Activated B cell treated with CpG ODN at 0.5 μM for 24 hours (primary cell): ENCODE results near the gene GH2. TPM values are rescaled to one million over a fixed set of nuclear protein-coding genes. Genes with fewer than 3 reads are reported as not detected.

Experiments used
- ATAC-seq: fragments of 200-7000 bp; cut with Tn5 transposase; one replicate; pipeline ENCODE4 v1.10.0; 2021; ENCODE audit warnings: low read depth, mild to moderate bottlenecking, moderate library complexity
- CTCF ChIA-PET: fragments of 350-600 bp; sonication (Branson Sonifier 250); formaldehyde crosslinking; loops from one replicate; lab custom pipeline; 2021; ENCODE audit warnings: antibody characterized with exemption; lab: Charles Lee
- POLR2A ChIA-PET: fragments of 350-600 bp; sonication (Branson Sonifier 250); formaldehyde crosslinking; loops from one replicate; lab custom pipeline; 2021; ENCODE audit warnings: antibody characterized with exemption; lab: Charles Lee
- DNase-seq: peaks from one replicate; pipeline ENCODE4 v3.0.0; 2022
- H3K27ac Mint-ChIP-seq: one replicate; pipeline ENCODE4 v1.8.0; 2020; ENCODE audit warnings: mixed read lengths
- H3K27me3 Mint-ChIP-seq: one replicate; pipeline ENCODE4 v1.8.0; 2021; ENCODE audit warnings: mixed read lengths
- H3K36me3 Mint-ChIP-seq: one replicate; pipeline ENCODE4 v1.8.0; 2021; ENCODE audit warnings: low read depth, mixed read lengths
- H3K4me1 Mint-ChIP-seq: one replicate; pipeline ENCODE4 v1.8.0; 2021; ENCODE audit warnings: mixed read lengths
- H3K4me3 Mint-ChIP-seq: one replicate; pipeline ENCODE4 v1.8.0; 2020; ENCODE audit warnings: mild to moderate bottlenecking, mixed read lengths
- H3K9me3 Mint-ChIP-seq: one replicate; pipeline ENCODE4 v1.8.0; 2020; ENCODE audit warnings: mixed read lengths
- CTCF ChIP-seq: fragments of 200-600 bp; IDR thresholded peaks from one replicate; pipeline ENCODE4 v1.8.0; 2022; ENCODE audit warnings: antibody characterized with exemption, mild to moderate bottlenecking
- intact Hi-C: fragments of 100-400 bp; cut with micrococcal nuclease; formaldehyde crosslinking; loops from one replicate; pipeline ENCODE4 v1.15.1; 2024
- total RNA-seq: library from RNA; stranded (reverse); gene quantifications from 2 replicates; pipeline ENCODE4 v1.2.3, GENCODE V29; 2022

GH2 gene
- total RNA-seq = not detected in 2 replicates

- Mint-ChIP-seq H3K36me3 (no peaks in the 10 kb centered on the region), H3K27ac (no peak within 1 kb of the TSS), H3K4me3 (no peak within 1 kb of the TSS), H3K27me3 (no peaks in the 10 kb centered on the region), H3K9me3 (no peaks in the 10 kb centered on the region), H3K4me1 (peaks cover 11% of the 10 kb centered on the region)
- DNase-seq (peak; percentile 36), ATAC-seq (peak; percentile 89)
- intact Hi-C loops = no loop called here
- no peak for TF ChIP-seq CTCF
- ChIA-PET CTCF (interaction anchor here (1.0 to 2.3 kb wide), 4 partner anchors 12 to 252 kb away, joined by 3 to 6 read pairs (median 3); no protein-coding TSS in a partner anchor), POLR2A (no interaction called here)
Measured at GRCh38 chr17:63881935-63882601, at the start of gene GH2. Gene GH2, minus strand, starts transcription at chr17:63881944. Its CDS starts 143 bp downstream, at chr17:63881801.

- H3K9me3 Mint-ChIP-seq = no peaks in the 10 kb centered on the region
- CTCF ChIA-PET = interaction anchor here (0.6 to 8.9 kb wide), 7 partner anchors 12 to 94 kb away, joined by 3 to 146 read pairs (median 8); partner anchors contain the start of genes GH1 and ICAM2
Measured at GRCh38 chr17:63930951-63931575, 49.3 kb upstream of the GH2 start.

GRCh38 chr17:63929860-63930766 lies 48.4 kb upstream of the GH2 start:
- Mint-ChIP-seq H3K9me3 (no peaks in the 10 kb centered on the region), H3K27ac (peak overlapping the region; percentile 96), H3K4me3 (peak overlapping the region; percentile 98), H3K36me3 (peaks cover 46% of the 10 kb centered on the region), H3K27me3 (no peaks in the 10 kb centered on the region), H3K4me1 (peaks cover 89% of the 10 kb centered on the region)
- ChIA-PET POLR2A (interaction anchor here (0.6 to 19.1 kb wide), 9 partner anchors 12 to 1458 kb away, joined by 3 to 837 read pairs (median 28); partner anchors contain the start of genes GH1 and ICAM2), CTCF (interaction anchor here (1.2 to 8.9 kb wide), 5 partner anchors 11 to 95 kb away, joined by 3 to 146 read pairs (median 8); partner anchors contain the start of genes GH1 and ICAM2)
- no peak for DNase-seq
- no peak for TF ChIP-seq CTCF
- no peak for ATAC-seq
- intact Hi-C loops = no loop called here

More at GRCh38 chr17:63930951-63931575, 49.3 kb upstream of the GH2 start:
- peaks cover 46% of the 10 kb centered on the region for H3K36me3 Mint-ChIP-seq
- ATAC-seq = peak; percentile 45
- peak; percentile 67 for DNase-seq
- H3K4me1 Mint-ChIP-seq = peaks cover 89% of the 10 kb centered on the region
- H3K4me3 Mint-ChIP-seq = peak overlapping the region; percentile 98
- H3K27me3 Mint-ChIP-seq = no peaks in the 10 kb centered on the region
- peak overlapping the region; percentile 96 for H3K27ac Mint-ChIP-seq
- POLR2A ChIA-PET = interaction anchor here (0.7 to 19.1 kb wide), 8 partner anchors 11 to 1278 kb away, joined by 3 to 837 read pairs (median 28); partner anchors contain the start of genes GH1 and ICAM2
- intact Hi-C loops = no loop called here
- TF ChIP-seq CTCF = no peak

- H3K27me3 Mint-ChIP-seq = no peaks in the 10 kb centered on the region
- peaks cover 88% of the 10 kb centered on the region for H3K4me1 Mint-ChIP-seq
- peak overlapping the region; percentile 96 for H3K27ac Mint-ChIP-seq
- peaks cover 46% of the 10 kb centered on the region for H3K36me3 Mint-ChIP-seq
- CTCF ChIA-PET = interaction anchor here (0.9 to 8.9 kb wide), 4 partner anchors 10 to 96 kb away, joined by 3 to 146 read pairs (median 44); partner anchors contain the start of gene GH1
- POLR2A ChIA-PET = interaction anchor here (0.7 to 19.1 kb wide), 8 partner anchors 11 to 217 kb away, joined by 3 to 837 read pairs (median 6); partner anchors contain the start of genes GH1 and ICAM2
- no peak for ATAC-seq
- intact Hi-C loops = no loop called here
- DNase-seq = no peak
- no peaks in the 10 kb centered on the region for H3K9me3 Mint-ChIP-seq
- no peak for TF ChIP-seq CTCF
- H3K4me3 Mint-ChIP-seq = peak overlapping the region; percentile 98
Measured at GRCh38 chr17:63928966-63929695, 47.4 kb upstream of the GH2 start.
